Measurements from ENCODE around the gene UBE2D4. TPM values are rescaled to one million over a fixed set of nuclear protein-coding genes. Genes with fewer than 3 reads are reported as not detected.
"Not testable (repeated sequence)": the region's sequence is repeated elsewhere in the genome, so short reads cannot be mapped to it uniquely, and the experiment has no call there.

UBE2D4 gene
- total RNA-seq, 1 donor from 2014 or later, result 6.8 TPM

GRCh38 chr7:43960933-43961332 lies 34.7 kb downstream of the UBE2D4 start:
- Histone ChIP-seq H3K9ac (no peak overlapping the region), H3K4me1 (no peaks in the 10 kb centered on the region), H3K4me3 (no peak overlapping the region), H3F3A (ENCODE audit: low read depth) (no peaks in the 10 kb centered on the region), H3K27ac (no peak overlapping the region), H2AFZ (replicated peaks) (no peak overlapping the region), H3K27me3 (no peaks in the 10 kb centered on the region), H3K79me2 (ENCODE audit: low read depth) (no peaks in the 10 kb centered on the region), H3K4me2 (no peak overlapping the region), H4K20me1 (ENCODE audit: low read depth) (no peaks in the 10 kb centered on the region), H3K36me3 (no peaks in the 10 kb centered on the region), H3K9me3 (ENCODE audit: low read depth) (no peaks in the 10 kb centered on the region)
- Mint-ChIP-seq H3K27me3 (ENCODE audit: insufficient read depth, low read depth) (no peaks in the 10 kb centered on the region), H3K36me3 (peaks cover 14% of the 10 kb centered on the region), H3K9me3 (no peaks in the 10 kb centered on the region), H3K4me3 (no peak overlapping the region), H3K27ac (no peak overlapping the region), H3K4me1 (no peaks in the 10 kb centered on the region)
- TF ChIP-seq CTCF (IDR thresholded peaks at IDR 0.05) (no peak), EZH2 (IDR thresholded peaks at IDR 0.05) (no peak), EZH2phosphoT487 (IDR thresholded peaks at IDR 0.05) (no peak)
- DNase-seq (ENCODE audit: low spot score), result no peak

- not testable (repeated sequence) for H3K4me2 ChIP-seq; H3F3A ChIP-seq (ENCODE audit: low read depth); H3K27ac ChIP-seq; H3K27ac Mint-ChIP-seq; H3K36me3 Mint-ChIP-seq; H3K27me3 Mint-ChIP-seq (ENCODE audit: insufficient read depth, low read depth); H3K27me3 ChIP-seq; H3K4me3 Mint-ChIP-seq; H3K4me1 Mint-ChIP-seq; H3K9me3 Mint-ChIP-seq; H2AFZ ChIP-seq (replicated peaks); H4K20me1 ChIP-seq (ENCODE audit: low read depth); H3K36me3 ChIP-seq; DNase-seq (ENCODE audit: low spot score); H3K9ac ChIP-seq; H3K4me1 ChIP-seq; H3K4me3 ChIP-seq; H3K79me2 ChIP-seq (ENCODE audit: low read depth); H3K9me3 ChIP-seq (ENCODE audit: low read depth)
Measured at GRCh38 chr7:43966392-43966791, 40.2 kb downstream of the UBE2D4 start.

GRCh38 chr7:43968172-43969040 lies 42.2 kb downstream of the UBE2D4 start:
- not testable (repeated sequence) for H3F3A ChIP-seq (ENCODE audit: low read depth); H2AFZ ChIP-seq (replicated peaks); H3K79me2 ChIP-seq (ENCODE audit: low read depth); H3K9me3 ChIP-seq (ENCODE audit: low read depth); H3K9ac ChIP-seq; H3K4me1 ChIP-seq; DNase-seq (ENCODE audit: low spot score); H3K27ac Mint-ChIP-seq; H3K4me2 ChIP-seq; H3K27ac ChIP-seq; H3K9me3 Mint-ChIP-seq; H3K36me3 Mint-ChIP-seq; H4K20me1 ChIP-seq (ENCODE audit: low read depth); H3K4me3 ChIP-seq; H3K27me3 ChIP-seq; H3K4me3 Mint-ChIP-seq; H3K36me3 ChIP-seq; H3K27me3 Mint-ChIP-seq (ENCODE audit: insufficient read depth, low read depth); H3K4me1 Mint-ChIP-seq

GRCh38 chr7:43969586-43969985 lies 43.4 kb downstream of the UBE2D4 start:
- not testable (repeated sequence) for H3K4me3 Mint-ChIP-seq; H3K27ac ChIP-seq; H4K20me1 ChIP-seq (ENCODE audit: low read depth); H3K36me3 Mint-ChIP-seq; H3K27me3 Mint-ChIP-seq (ENCODE audit: insufficient read depth, low read depth); H2AFZ ChIP-seq (replicated peaks); H3K36me3 ChIP-seq; H3K4me1 Mint-ChIP-seq; H3F3A ChIP-seq (ENCODE audit: low read depth); H3K9me3 ChIP-seq (ENCODE audit: low read depth); H3K9me3 Mint-ChIP-seq; H3K4me3 ChIP-seq; H3K4me2 ChIP-seq; H3K9ac ChIP-seq; DNase-seq (ENCODE audit: low spot score); H3K27me3 ChIP-seq; H3K27ac Mint-ChIP-seq; H3K79me2 ChIP-seq (ENCODE audit: low read depth); H3K4me1 ChIP-seq

- not testable (repeated sequence) for H3K36me3 Mint-ChIP-seq; H3K9me3 ChIP-seq (ENCODE audit: low read depth); H3K9ac ChIP-seq; H3K27ac Mint-ChIP-seq; H3K79me2 ChIP-seq (ENCODE audit: low read depth); H2AFZ ChIP-seq (replicated peaks); H3K4me1 ChIP-seq; H3K4me2 ChIP-seq; H3K27ac ChIP-seq; H3K27me3 Mint-ChIP-seq (ENCODE audit: insufficient read depth, low read depth); H3K27me3 ChIP-seq; H3K9me3 Mint-ChIP-seq; H3K4me1 Mint-ChIP-seq; H3K4me3 ChIP-seq; H3F3A ChIP-seq (ENCODE audit: low read depth); H3K36me3 ChIP-seq; H4K20me1 ChIP-seq (ENCODE audit: low read depth); H3K4me3 Mint-ChIP-seq; DNase-seq (ENCODE audit: low spot score)
Measured at GRCh38 chr7:43970698-43971097, 44.5 kb downstream of the UBE2D4 start.

GRCh38 chr7:43974033-43974573 lies 47.9 kb downstream of the UBE2D4 start:
- not testable (repeated sequence) for H3F3A ChIP-seq (ENCODE audit: low read depth); H3K79me2 ChIP-seq (ENCODE audit: low read depth); H3K27me3 Mint-ChIP-seq (ENCODE audit: insufficient read depth, low read depth); H3K27me3 ChIP-seq; H3K36me3 ChIP-seq; H2AFZ ChIP-seq (replicated peaks); DNase-seq (ENCODE audit: low spot score); H3K9me3 Mint-ChIP-seq; H3K4me2 ChIP-seq; H3K4me1 Mint-ChIP-seq; H4K20me1 ChIP-seq (ENCODE audit: low read depth); H3K9ac ChIP-seq; H3K27ac Mint-ChIP-seq; H3K4me1 ChIP-seq; H3K4me3 Mint-ChIP-seq; H3K27ac ChIP-seq; H3K9me3 ChIP-seq (ENCODE audit: low read depth); H3K4me3 ChIP-seq; H3K36me3 Mint-ChIP-seq

- H3K4me1 Mint-ChIP-seq; H3K27me3 ChIP-seq; H3K9ac ChIP-seq; H3K4me3 Mint-ChIP-seq; DNase-seq (ENCODE audit: low spot score); H2AFZ ChIP-seq (replicated peaks); H3K4me2 ChIP-seq; H3K36me3 ChIP-seq; H3F3A ChIP-seq (ENCODE audit: low read depth); H4K20me1 ChIP-seq (ENCODE audit: low read depth); H3K79me2 ChIP-seq (ENCODE audit: low read depth); H3K9me3 ChIP-seq (ENCODE audit: low read depth); H3K27me3 Mint-ChIP-seq (ENCODE audit: insufficient read depth, low read depth); H3K27ac ChIP-seq; H3K36me3 Mint-ChIP-seq; H3K27ac Mint-ChIP-seq; H3K9me3 Mint-ChIP-seq; H3K4me3 ChIP-seq; H3K4me1 ChIP-seq: not testable (repeated sequence)
Measured at GRCh38 chr7:43974725-43975482, 48.7 kb downstream of the UBE2D4 start.
